Peyer's patch (tissue), 4 donors: ENCODE measurements around the gene RIN1. TPM values are rescaled to one million over a fixed set of nuclear protein-coding genes. Genes with fewer than 3 reads are reported as not detected.
A peak's percentile ranks its signal among the peaks of the same experiment; 100 is the strongest.

Experiments
- DNase-seq, 3 donors: peaks; one replicate each; pipeline ENCODE4 v3.0.0-alpha.2; 2017 to 2019
- H3K27ac ChIP-seq, 4 donors: fragments of 200-600 bp; sonication (generic); one replicate each; pipeline ENCODE4 v1.5.1; 2016 to 2019
- H3K27me3 ChIP-seq, 2 donors: fragments of 200-600 bp; sonication (generic); one replicate each; pipeline ENCODE4 v1.5.1; 2019
- H3K36me3 ChIP-seq, 3 donors: fragments of 200-600 bp; sonication (generic); one replicate each; pipeline ENCODE4 v1.5.1; 2016 to 2019
- H3K4me1 ChIP-seq, 4 donors: fragments of 200-600 bp; sonication (generic); one replicate each; pipeline ENCODE4 v1.5.1; 2016 to 2019
- H3K4me3 ChIP-seq, 4 donors: fragments of 200-600 bp; sonication (generic); 1 replicate in 3 of 4; 2 replicates in 1 of 4; pipeline ENCODE4 v1.5.1; 2016 to 2019; ENCODE audit warnings: mild to moderate bottlenecking in 1 of 4
- H3K9me3 ChIP-seq, 4 donors: fragments of 200-600 bp; sonication (generic); one replicate each; pipeline ENCODE4 v1.5.1; 2016 to 2019; ENCODE audit warnings: mild to moderate bottlenecking in 1 of 4
- POLR2A ChIP-seq, 2 donors: fragments of 450-650 bp; IDR thresholded peaks; one replicate each; pipeline ENCODE4 v1.5.1; 2017; ENCODE audit warnings: antibody characterized with exemption in 2 of 2, mild to moderate bottlenecking in 2 of 2, moderate library complexity in 2 of 2
- total RNA-seq, 4 donors: library from RNA; depleted of rRNA; stranded (reverse); fragments of >200 nt; gene quantifications; one replicate each; pipeline ENCODE4 v1.1.0, GENCODE V29; 2016
- TF ChIP-seq, protein P1 (sequence below), 6 experiments: fragments of 450-650 bp in 4 of 6; fragments of 200-600 bp in 2 of 6; sonication (generic) in 1 of 6; IDR thresholded peaks; one replicate each; pipeline ENCODE4 v1.5.1; 2017 to 2019; ENCODE audit warnings: antibody characterized with exemption in 6 of 6, mild to moderate bottlenecking in 3 of 6, moderate library complexity in 1 of 6

RIN1 gene
- total RNA-seq, 4 donors from 2014 or later = 4.1 to 18.9 (median 10.8) TPM

DNA sequence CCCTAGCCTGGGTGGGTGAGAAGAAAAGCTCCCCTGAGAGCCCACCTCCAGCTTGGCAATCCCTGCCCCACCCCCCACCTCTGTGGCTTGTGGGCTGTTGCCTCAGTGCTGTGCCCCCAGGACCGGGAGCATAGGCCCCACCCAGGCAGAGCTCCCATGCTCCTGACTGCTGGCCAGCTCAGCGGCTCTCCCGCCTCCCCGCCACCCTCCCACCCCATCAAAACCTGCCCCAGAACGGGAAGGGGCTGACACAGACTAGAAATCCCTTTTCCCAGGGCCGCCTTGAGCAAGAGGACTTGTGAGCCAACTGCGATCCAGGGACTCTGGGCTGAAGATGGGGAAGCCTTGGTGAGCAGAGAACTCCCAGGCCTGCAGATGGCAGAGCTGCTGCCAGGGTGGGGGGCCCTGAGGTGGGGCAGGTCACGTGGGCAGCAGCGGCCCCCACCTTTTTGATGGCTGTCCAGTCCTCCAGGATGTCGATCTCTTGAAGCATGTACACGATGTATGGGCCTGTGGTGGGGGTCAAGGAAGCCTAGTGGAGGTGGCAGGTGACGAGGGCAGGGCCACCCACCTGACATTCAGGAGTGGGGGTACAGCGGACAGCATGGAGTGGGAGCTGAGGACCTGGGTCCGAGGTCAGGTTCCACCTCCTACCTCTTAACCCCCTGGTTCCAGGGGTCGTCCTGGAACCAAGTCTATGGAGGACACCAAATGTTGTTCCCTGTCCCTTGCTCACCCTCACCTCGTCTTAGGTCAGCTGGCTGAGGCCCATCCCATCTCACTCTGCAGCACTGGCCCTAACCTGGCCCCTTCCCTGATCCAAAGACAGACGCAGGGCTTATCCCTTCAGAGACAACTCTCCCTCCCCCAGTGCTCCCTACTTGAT lies 2.3 kb upstream of the RIN1 start:
- Histone ChIP-seq H3K9me3 (no peaks in the 10 kb centered on the region), H3K27me3 (no peaks in the 10 kb centered on the region), H3K4me1 (peaks cover 5 to 35% (median 19%) of the 10 kb centered on the region in 4 donors), H3K27ac (no peak overlapping the region), H3K36me3 (peaks cover 0 to 56% (median 0%) of the 10 kb centered on the region in 3 donors), H3K4me3 (no peak overlapping the region)
- TF ChIP-seq POLR2A (IDR thresholded peaks at IDR 0.05) = no peak
- TF ChIP-seq, protein P1, sequence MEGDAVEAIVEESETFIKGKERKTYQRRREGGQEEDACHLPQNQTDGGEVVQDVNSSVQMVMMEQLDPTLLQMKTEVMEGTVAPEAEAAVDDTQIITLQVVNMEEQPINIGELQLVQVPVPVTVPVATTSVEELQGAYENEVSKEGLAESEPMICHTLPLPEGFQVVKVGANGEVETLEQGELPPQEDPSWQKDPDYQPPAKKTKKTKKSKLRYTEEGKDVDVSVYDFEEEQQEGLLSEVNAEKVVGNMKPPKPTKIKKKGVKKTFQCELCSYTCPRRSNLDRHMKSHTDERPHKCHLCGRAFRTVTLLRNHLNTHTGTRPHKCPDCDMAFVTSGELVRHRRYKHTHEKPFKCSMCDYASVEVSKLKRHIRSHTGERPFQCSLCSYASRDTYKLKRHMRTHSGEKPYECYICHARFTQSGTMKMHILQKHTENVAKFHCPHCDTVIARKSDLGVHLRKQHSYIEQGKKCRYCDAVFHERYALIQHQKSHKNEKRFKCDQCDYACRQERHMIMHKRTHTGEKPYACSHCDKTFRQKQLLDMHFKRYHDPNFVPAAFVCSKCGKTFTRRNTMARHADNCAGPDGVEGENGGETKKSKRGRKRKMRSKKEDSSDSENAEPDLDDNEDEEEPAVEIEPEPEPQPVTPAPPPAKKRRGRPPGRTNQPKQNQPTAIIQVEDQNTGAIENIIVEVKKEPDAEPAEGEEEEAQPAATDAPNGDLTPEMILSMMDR (IDR thresholded peaks at IDR 0.05) = no peak
- DNase-seq = no peak

DNA sequence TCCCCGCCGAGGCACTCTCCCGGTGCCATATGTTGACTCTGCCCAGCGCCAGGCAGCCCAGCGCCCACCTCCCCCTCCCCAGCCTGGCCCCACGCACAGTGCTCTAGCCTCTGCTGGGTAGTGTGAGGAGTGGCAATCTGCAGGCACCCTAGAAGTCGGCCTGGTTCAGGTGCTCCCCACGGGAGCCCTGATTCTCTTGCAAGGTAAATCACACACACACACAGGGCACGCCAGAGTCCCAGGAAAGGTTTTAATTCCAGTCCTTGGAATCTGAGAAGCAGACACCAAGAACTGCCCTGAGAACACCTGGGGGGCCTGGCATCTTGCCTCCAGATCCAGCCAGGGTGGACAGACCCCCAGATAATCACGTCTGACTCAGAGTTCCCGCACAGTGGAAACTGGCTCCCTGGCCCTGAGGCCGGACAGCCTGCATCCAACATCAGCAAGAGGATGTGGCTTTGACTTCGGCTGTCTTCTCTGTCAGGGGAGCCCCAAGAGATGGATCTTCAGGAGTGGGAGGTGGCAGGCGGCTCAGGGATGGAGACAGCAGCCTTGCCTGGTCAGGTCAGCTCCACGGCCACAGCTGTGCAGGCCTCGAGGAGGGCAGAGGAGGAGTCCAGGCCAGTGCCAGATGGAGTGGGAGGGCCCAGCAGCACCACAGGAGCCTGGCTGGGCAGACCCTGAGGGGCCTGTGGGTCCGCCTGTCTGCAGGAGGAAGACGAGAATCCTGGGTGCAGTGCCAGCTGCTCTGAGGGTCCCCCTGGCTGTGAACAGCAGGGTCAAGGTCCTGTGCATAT lies 1.1 kb upstream of the RIN1 start:
- Histone ChIP-seq H3K27me3 (no peaks in the 10 kb centered on the region), H3K4me3 (no peak overlapping the region), H3K4me1 (peaks cover 5 to 31% (median 19%) of the 10 kb centered on the region in 4 donors), H3K36me3 (peaks cover 0 to 68% (median 0%) of the 10 kb centered on the region in 3 donors), H3K27ac (peak overlapping the region in 3 of 4 donors; percentile 61 to 72 (median 67)), H3K9me3 (no peaks in the 10 kb centered on the region)
- TF ChIP-seq POLR2A (IDR thresholded peaks at IDR 0.05) = no peak
- TF ChIP-seq, protein P1 (IDR thresholded peaks at IDR 0.05) = no peak
- no peak for DNase-seq

DNA sequence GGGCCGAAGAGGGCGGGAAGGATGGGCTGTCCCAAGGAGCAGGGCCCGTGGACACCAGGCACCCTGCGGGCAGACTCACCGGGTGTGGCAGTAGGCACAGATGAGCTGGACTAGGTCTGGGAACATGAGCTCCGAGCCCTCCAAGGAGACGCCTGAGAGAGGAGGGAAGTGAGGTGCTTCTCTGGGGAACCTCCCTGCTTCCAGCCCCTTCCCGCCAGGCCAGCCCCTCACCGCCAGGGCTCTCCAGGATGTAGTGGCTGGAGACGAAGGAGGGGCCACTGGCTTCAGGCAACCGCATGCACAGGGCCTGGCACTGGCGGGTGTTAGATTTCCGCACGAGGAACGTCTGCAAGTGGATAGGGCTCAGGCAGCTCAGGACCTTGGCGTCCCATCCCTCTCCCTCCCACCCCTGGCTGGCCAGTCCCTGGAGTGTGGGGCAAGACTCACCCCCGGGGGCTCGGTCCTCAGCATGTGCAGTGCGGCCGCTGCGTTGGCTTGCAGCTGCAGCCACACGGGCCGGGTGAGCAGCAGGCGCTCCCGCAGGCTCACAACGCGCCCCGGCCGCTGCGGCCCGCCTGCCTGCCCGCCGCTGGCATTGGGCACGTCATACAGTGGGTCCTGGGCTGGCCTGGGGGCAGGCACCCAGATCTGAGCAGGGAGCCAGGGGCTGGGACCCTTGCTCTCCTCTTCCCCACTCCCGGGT lies 552 bp downstream of the RIN1 start:
- Histone ChIP-seq H3K36me3 (peaks cover 0 to 62% (median 0%) of the 10 kb centered on the region in 3 donors), H3K4me3 (peak overlapping the region; percentile 42 to 92 (median 61)), H3K27ac (peak overlapping the region; percentile 61 to 81 (median 70)), H3K4me1 (peaks cover 5 to 31% (median 19%) of the 10 kb centered on the region in 4 donors), H3K9me3 (no peaks in the 10 kb centered on the region), H3K27me3 (no peaks in the 10 kb centered on the region)
- TF ChIP-seq POLR2A (IDR thresholded peaks at IDR 0.05) = no peak
- TF ChIP-seq, protein P1 (IDR thresholded peaks at IDR 0.05) = no peak
- no peak for DNase-seq

DNA sequence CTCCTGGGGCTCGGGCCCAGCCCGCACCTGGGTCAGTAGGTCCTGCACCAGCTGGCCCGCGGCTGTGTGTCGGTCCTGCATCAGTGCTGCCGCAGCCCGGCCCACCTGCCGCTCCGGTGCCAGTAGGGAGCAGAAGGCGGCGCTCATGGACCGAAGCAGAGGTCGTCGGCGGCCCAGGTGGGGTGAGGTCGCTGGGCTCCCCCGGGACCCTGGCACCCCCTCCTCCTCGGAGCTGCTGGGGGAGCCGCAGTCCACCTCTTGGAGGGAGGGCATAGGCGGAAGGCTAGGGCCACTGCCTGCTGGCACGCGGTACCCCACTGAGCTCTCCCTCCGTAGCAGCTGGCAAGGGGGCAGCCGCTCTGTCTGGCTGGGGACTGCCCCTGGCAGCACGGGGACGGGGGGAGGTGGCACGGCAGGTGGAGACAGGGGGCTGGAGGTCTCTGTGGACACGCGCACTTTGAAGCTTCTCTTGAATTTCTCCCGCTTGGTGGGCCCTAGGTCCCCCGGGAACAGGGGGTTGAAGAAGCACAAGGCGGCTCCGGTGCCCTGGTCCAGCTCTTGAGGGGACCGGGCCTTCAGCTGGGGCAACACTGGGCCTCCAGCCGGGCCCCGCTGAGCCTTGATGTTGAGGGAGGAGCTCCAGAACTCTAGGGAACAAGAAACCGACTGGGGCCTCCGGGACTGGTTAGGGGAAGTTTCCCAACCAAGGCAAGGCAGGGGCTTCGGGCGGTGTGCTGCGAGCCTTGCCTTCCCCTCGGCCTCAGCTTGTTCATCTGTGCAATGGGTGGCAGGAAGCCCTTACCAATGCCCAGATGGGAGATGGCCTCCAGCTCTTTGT lies 1.4 kb downstream of the RIN1 start:
- H3K27ac ChIP-seq = peak overlapping the region in 2 of 4 donors; percentile 67 to 72

More for the DNA sequence above, 1.4 kb downstream of the RIN1 start:
- peaks cover 0 to 53% (median 0%) of the 10 kb centered on the region in 3 donors for H3K36me3 ChIP-seq
- peaks cover 5 to 31% (median 19%) of the 10 kb centered on the region in 4 donors for H3K4me1 ChIP-seq
- H3K27me3 ChIP-seq = no peaks in the 10 kb centered on the region
- H3K4me3 ChIP-seq = peak overlapping the region in 3 of 4 donors; percentile 42 to 92 (median 76)
- no peak for DNase-seq
- TF ChIP-seq POLR2A (IDR thresholded peaks at IDR 0.05) = no peak
- TF ChIP-seq, protein P1 (IDR thresholded peaks at IDR 0.05) = no peak
- no peaks in the 10 kb centered on the region for H3K9me3 ChIP-seq
